Lower lobe of right lung (tissue), 2 donors: ENCODE measurements around the gene POU2F1. TPM values are rescaled to one million over a fixed set of nuclear protein-coding genes. Genes with fewer than 3 reads are reported as not detected.

ENCODE experiments used
- ATAC-seq, 2 donors: fragments of 200-7000 bp; cut with Tn5 transposase; one replicate each; pipeline ENCODE4 v1.9.1; 2020 to 2022; ENCODE audit warnings: mild to moderate bottlenecking in 2 of 2, moderate library complexity in 2 of 2
- DNase-seq: peaks from one replicate; pipeline ENCODE4 v3.0.0-alpha.2; 2020
- H3K27ac ChIP-seq: fragments of 200-600 bp; one replicate; pipeline ENCODE4 v1.8.0; 2022
- H3K27me3 ChIP-seq: fragments of 200-600 bp; one replicate; pipeline ENCODE4 v1.8.0; 2022; ENCODE audit warnings: low read depth
- H3K36me3 ChIP-seq: fragments of 200-600 bp; one replicate; pipeline ENCODE4 v1.8.0; 2022; ENCODE audit warnings: mild to moderate bottlenecking
- H3K4me1 ChIP-seq: fragments of 200-600 bp; one replicate; pipeline ENCODE4 v1.8.0; 2022
- H3K4me3 ChIP-seq: fragments of 200-600 bp; one replicate; pipeline ENCODE4 v1.8.0; 2022; ENCODE audit warnings: mild to moderate bottlenecking
- H3K9me3 ChIP-seq: fragments of 200-600 bp; one replicate; pipeline ENCODE4 v1.8.0; 2022
- CTCF ChIP-seq: fragments of 200-600 bp; IDR thresholded peaks from one replicate; pipeline ENCODE4 v1.8.0; 2022; ENCODE audit warnings: antibody characterized with exemption, mild to moderate bottlenecking
- intact Hi-C: fragments of 100-400 bp; cut with DNase I; formaldehyde crosslinking; loops from one replicate; pipeline ENCODE4 v1.11.0; 2022
- long read RNA-seq: library from polyadenylated mRNA; unstranded; transcript quantifications from one replicate; pipeline ENCODE4 v2.0.0, GENCODE V29; 2021
- total RNA-seq: library from RNA; stranded (reverse); fragmentation: NEBNext Ultra II Directional; extraction: Animal tissue kit (Norgen Biotek cat#: 25700); gene quantifications from one replicate; pipeline ENCODE4 v1.2.1, GENCODE V29; 2021
- donor health status: DM: no; HTN: yes; CAD: no; lungs with severe emphysema.

POU2F1 gene
- total RNA-seq, result 20.1 TPM
- long read RNA-seq, full-length matches to known transcripts, result 13 of 31 reads
- long read RNA-seq, partial matches to known transcripts, result 7 of 31 reads
- long read RNA-seq, other reads (novel, unspliced or antisense), result 11 of 31 reads

- peak; percentile 93 to 98 for ATAC-seq
- Histone ChIP-seq H3K4me3 (peak within 1 kb of the TSS; percentile 98), H3K36me3 (no peaks in the 10 kb centered on the region), H3K9me3 (no peaks in the 10 kb centered on the region), H3K27me3 (no peaks in the 10 kb centered on the region), H3K27ac (peak within 1 kb of the TSS; percentile 92), H3K4me1 (peaks cover 39% of the 10 kb centered on the region)
- TF ChIP-seq CTCF, result peak; percentile 50
- intact Hi-C loops, result no loop called here
- DNase-seq, result peak; percentile 99
Measured at GRCh38 chr1:167220537-167221125, at the start of gene POU2F1. Gene POU2F1, plus strand, starts transcription at chr1:167220886. Its CDS starts 12 bp downstream, at chr1:167220898.

DNA sequence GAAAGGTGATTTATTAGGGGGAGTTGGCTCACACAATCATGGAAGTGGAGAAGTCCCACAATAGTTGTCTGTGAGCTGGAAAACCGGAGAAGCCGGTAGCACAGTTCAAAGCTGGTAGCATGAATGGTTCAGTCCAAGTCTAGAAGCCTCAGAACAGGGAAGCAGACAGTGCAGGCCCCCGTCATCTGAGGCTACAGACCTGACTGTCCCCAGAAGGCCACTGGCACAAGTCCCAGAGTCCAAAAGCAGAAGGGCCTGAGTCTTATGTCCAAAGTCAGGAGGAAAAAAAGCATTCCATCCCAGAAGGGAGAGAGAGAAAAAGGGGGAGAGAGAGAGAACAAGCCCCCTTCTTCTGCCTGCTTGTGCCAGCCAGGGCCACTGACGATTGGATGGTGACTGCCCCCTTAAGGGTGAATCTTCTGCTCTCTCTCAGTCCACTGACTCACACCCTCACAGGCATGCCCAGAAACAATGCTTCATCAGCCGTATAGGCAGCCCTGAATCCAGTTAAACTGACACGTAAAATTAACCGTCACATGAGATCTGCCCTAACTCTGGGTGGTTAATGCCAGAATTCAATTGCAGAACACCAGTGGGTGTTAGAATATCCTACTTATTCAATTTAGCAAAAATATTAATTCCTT, 49.3 kb upstream of the POU2F1 start:
- intact Hi-C loops, result no loop called here

DNA sequence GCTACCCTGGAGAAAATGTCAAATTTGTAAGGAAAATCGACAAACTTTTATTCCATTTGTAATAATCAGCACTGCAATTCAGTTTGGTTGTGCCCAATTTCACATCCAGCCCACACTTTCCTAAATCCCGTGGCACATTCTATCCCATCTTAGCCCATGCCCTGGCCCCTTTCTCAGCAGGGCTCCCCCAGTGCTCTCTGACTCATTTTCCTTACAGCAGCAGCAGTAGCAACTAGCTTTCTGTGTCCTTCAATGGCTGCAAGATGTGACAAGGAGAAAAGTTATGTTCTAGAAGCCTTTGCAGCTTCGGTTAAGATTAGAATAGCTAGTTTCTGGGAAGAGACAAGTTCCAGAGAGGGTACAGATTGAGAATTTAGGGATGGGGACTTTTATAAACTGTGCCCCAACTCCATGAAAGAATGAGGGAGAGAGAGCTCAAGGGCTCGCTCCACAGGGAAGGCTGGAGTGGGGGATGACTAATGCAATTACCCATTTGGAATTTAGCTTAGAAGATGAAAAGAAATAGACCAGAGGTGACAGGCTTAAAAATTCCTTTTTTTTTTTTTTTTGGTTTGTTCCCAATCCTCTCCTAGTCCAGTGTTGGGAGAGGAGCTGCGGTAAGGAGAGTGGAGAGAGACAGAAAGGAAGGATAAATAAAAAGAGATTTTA, 47.0 kb upstream of the POU2F1 start:
- H3K4me3 ChIP-seq, result no peak overlapping the region
- no peaks in the 10 kb centered on the region for H3K36me3 ChIP-seq
- no peak overlapping the region for H3K27ac ChIP-seq
- H3K4me1 ChIP-seq, result no peaks in the 10 kb centered on the region
- TF ChIP-seq CTCF, result no peak
- ATAC-seq (no peak), DNase-seq (no peak)
- no peaks in the 10 kb centered on the region for H3K9me3 ChIP-seq
- intact Hi-C loops, result no loop called here
- H3K27me3 ChIP-seq, result peaks cover 3% of the 10 kb centered on the region

More for the DNA sequence above, 49.3 kb upstream of the POU2F1 start:
- Histone ChIP-seq H3K36me3 (no peaks in the 10 kb centered on the region), H3K9me3 (no peaks in the 10 kb centered on the region), H3K4me3 (no peak overlapping the region), H3K27ac (no peak overlapping the region), H3K27me3 (peaks cover 3% of the 10 kb centered on the region), H3K4me1 (no peaks in the 10 kb centered on the region)
- ATAC-seq, result no peak
- no peak for DNase-seq
- no peak for TF ChIP-seq CTCF

GRCh38 chr1:167175901-167176300, 44.8 kb upstream of the POU2F1 start:
- H3K4me3 ChIP-seq, result no peak overlapping the region
- TF ChIP-seq CTCF, result no peak
- no peak for ATAC-seq
- H3K27ac ChIP-seq, result no peak overlapping the region
- intact Hi-C loops, result no loop called here
- H3K9me3 ChIP-seq, result no peaks in the 10 kb centered on the region
- no peaks in the 10 kb centered on the region for H3K4me1 ChIP-seq
- DNase-seq, result no peak
- peaks cover 3% of the 10 kb centered on the region for H3K27me3 ChIP-seq
- H3K36me3 ChIP-seq, result no peaks in the 10 kb centered on the region

- Histone ChIP-seq H3K9me3 (no peaks in the 10 kb centered on the region), H3K4me1 (no peaks in the 10 kb centered on the region), H3K36me3 (no peaks in the 10 kb centered on the region), H3K27ac (no peak overlapping the region), H3K27me3 (peaks cover 3% of the 10 kb centered on the region), H3K4me3 (no peak overlapping the region)
- no peak for ATAC-seq
- no peak for TF ChIP-seq CTCF
- intact Hi-C loops, result no loop called here
- no peak for DNase-seq
Measured at GRCh38 chr1:167178831-167179230, 41.9 kb upstream of the POU2F1 start.
